ENCODE measurements around the gene PHC1.

The PHC1 gene

GRCh38 chr12:8949342-8950220, 35.3 kb downstream of the PHC1 start, which contains the start of gene M6PR:
M6PR (minus strand) TSS chr12:8949645; CDS start chr12:8946404, 3,241 bp downstream.
- DNase-seq (ENCODE audit: low spot score): peak; percentile 99

GRCh38 chr12:8950221-8950527, 35.9 kb downstream of the PHC1 start:
- DNase-seq (ENCODE audit: low spot score): no peak

- DNase-seq (ENCODE audit: low spot score): no peak
Measured at GRCh38 chr12:8950702-8951478, 36.6 kb downstream of the PHC1 start.

GRCh38 chr12:8951744-8952143, 37.4 kb downstream of the PHC1 start:
- DNase-seq (ENCODE audit: low spot score): no peak

- DNase-seq (ENCODE audit: low spot score): no peak
Measured at GRCh38 chr12:8953773-8954402, 39.6 kb downstream of the PHC1 start.

- DNase-seq (ENCODE audit: low spot score): no peak
Measured at GRCh38 chr12:8956073-8956472, 41.8 kb downstream of the PHC1 start.

- no peak for DNase-seq (ENCODE audit: low spot score)
Measured at GRCh38 chr12:8956772-8957171, 42.5 kb downstream of the PHC1 start.

- DNase-seq (ENCODE audit: low spot score): peak; percentile 73
Measured at GRCh38 chr12:8957561-8957960, 43.3 kb downstream of the PHC1 start.

GRCh38 chr12:8958066-8958465, 43.8 kb downstream of the PHC1 start:
- no peak for DNase-seq (ENCODE audit: low spot score)

- DNase-seq (ENCODE audit: low spot score): no peak
Measured at GRCh38 chr12:8960176-8960575, 45.9 kb downstream of the PHC1 start.

- no peak for DNase-seq (ENCODE audit: low spot score)
Measured at GRCh38 chr12:8968761-8969160, 54.5 kb downstream of the PHC1 start.

GRCh38 chr12:8969861-8970411, 55.6 kb downstream of the PHC1 start:
- DNase-seq (ENCODE audit: low spot score): no peak

- no peak for DNase-seq (ENCODE audit: low spot score)
Measured at GRCh38 chr12:8970432-8970831, 56.1 kb downstream of the PHC1 start.

GRCh38 chr12:8980137-8980536, 65.8 kb downstream of the PHC1 start:
- DNase-seq (ENCODE audit: low spot score): no peak

- no peak for DNase-seq (ENCODE audit: low spot score)
Measured at GRCh38 chr12:8985213-8985754, 71.0 kb downstream of the PHC1 start.

- DNase-seq (ENCODE audit: low spot score): no peak
Measured at GRCh38 chr12:8987163-8987562, 72.9 kb downstream of the PHC1 start.

GRCh38 chr12:8987685-8988084, 73.4 kb downstream of the PHC1 start:
- DNase-seq (ENCODE audit: low spot score): no peak

GRCh38 chr12:8989413-8989812, 75.1 kb downstream of the PHC1 start, which contains the start of gene KLRG1:
KLRG1 (plus strand) TSS chr12:8989546; CDS start chr12:8989636, 90 bp downstream.
- DNase-seq (ENCODE audit: low spot score): no peak

Measured in SK-N-DZ (cell line).